ENCODE measurements around the gene VPS13D. TPM values are rescaled to one million over a fixed set of nuclear protein-coding genes. Genes with fewer than 3 reads are reported as not detected.

VPS13D gene
- total and polyA plus RNA-seq, 3 donors from 2014 or later: 51.9 to 125 (median 86.8) TPM

DNA sequence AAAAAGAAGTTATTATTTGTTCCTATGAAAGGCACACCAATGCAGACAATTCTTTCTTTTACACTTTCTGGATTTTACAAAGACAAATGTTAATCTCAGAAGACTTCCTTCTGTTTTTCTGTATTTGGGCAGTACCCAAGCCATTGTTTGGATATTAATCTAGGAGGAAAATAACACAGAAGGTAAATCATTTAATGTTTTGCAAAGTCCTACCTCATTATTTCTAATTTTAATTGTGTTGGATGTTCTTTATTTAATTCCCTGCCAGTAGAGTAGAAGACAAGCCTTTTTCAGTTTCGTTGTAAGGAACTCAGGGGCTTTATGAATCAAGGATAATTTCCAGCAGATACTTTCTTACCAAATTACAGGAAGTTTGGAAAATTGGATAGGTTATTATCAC is 118.3 kb downstream of the VPS13D start:
- H3K4me1 ChIP-seq: no peaks in the 10 kb centered on the region
- 85 to 88% methylated on average over 1 of the region's 1 CpG for WGBS, 2 donors
- no peaks in the 10 kb centered on the region for H3K36me3 ChIP-seq (ENCODE audit: low read depth, missing control alignments)

DNA sequence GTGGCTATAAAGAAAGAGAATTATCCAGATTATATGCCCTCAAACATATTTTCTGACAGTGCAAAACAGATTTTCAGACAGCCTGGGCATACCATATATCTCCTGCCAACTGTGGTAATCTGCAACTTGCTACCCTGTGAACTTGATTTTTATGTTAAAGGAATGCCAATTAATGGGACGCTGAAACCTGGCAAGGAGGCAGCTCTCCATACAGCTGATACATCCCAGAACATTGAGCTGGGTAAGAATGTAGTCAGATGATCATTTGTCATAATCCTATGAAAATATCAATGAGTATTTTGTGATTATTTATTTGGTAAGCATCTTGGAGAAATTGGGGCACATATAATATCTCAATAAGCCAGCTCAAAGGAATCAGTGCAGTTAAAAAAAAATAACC is 124.2 kb downstream of the VPS13D start:
- DNase-seq: no peak
- H3K36me3 ChIP-seq (ENCODE audit: low read depth, missing control alignments): no peaks in the 10 kb centered on the region
- 87 to 90% methylated on average over 1 of the region's 1 CpG for WGBS, 2 donors
- no peaks in the 10 kb centered on the region for H3K4me1 ChIP-seq
- no peaks in the 10 kb centered on the region for H3K9me3 ChIP-seq
- no peaks in the 10 kb centered on the region for H3K27me3 ChIP-seq
- H3K27ac ChIP-seq: no peak overlapping the region
- TF ChIP-seq CTCF (IDR thresholded peaks at IDR 0.05) (no peak), POLR2A (IDR thresholded peaks at IDR 0.05) (no peak)
- H3K4me3 ChIP-seq: no peak overlapping the region
- intact Hi-C loops (cut with DNase I; ENCODE audit: low total_unique reads): no loop called here

More for the DNA sequence above, 118.3 kb downstream of the VPS13D start:
- H3K27ac ChIP-seq: no peak overlapping the region
- no peak for DNase-seq
- H3K4me3 ChIP-seq: no peak overlapping the region
- TF ChIP-seq POLR2A (IDR thresholded peaks at IDR 0.05): no peak
- TF ChIP-seq CTCF (IDR thresholded peaks at IDR 0.05): no peak
- no peaks in the 10 kb centered on the region for H3K27me3 ChIP-seq
- intact Hi-C loops (cut with DNase I; ENCODE audit: low total_unique reads): no loop called here
- no peaks in the 10 kb centered on the region for H3K9me3 ChIP-seq

DNA sequence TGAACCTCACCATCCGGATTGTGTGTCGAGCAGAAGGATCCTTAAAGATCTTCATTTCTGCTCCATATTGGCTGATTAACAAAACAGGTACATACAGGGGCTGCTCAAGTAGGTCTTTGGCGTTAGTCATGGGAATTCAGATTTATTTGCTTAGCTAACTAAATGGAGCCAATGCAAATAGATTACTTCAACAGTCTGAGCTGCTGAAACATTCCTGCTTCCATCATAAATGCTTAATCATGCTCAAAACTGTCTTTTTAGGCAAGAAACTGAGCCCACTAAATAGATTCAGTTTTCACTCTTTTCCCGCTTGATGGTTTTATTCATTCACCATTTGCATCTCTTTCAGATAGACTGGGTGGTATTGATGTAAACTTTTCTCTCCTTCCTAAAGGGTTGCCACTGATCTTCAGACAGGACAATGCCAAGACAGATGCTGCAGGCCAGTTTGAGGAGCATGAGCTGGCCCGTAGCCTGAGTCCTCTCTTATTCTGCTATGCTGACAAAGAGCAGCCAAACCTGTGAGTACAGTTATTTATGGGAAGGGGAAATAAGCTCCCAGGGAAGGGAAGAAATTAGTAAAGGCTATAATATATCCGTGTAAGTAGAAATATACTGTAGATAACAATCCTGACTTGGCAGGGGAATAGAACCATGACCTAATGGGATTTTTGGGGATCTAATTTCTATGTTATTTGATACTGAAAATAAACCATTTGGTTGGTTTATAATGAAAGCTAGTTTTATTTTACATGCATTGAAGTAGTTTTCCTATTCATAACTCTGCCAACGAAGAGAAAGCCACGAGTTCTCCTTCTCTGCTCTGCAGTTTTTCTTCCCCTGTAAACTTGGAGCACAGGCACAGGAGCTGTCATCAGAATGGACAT is 126.4 kb downstream of the VPS13D start:
- no peaks in the 10 kb centered on the region for H3K27me3 ChIP-seq
- H3K4me1 ChIP-seq: no peaks in the 10 kb centered on the region
- DNase-seq: no peak
- intact Hi-C loops (cut with DNase I; ENCODE audit: low total_unique reads): no loop called here
- no peak overlapping the region for H3K27ac ChIP-seq
- 83% methylated on average over 8 of the region's 8 CpGs for WGBS, 2 donors
- H3K36me3 ChIP-seq (ENCODE audit: low read depth, missing control alignments): no peaks in the 10 kb centered on the region
- TF ChIP-seq CTCF (IDR thresholded peaks at IDR 0.05) (no peak), POLR2A (IDR thresholded peaks at IDR 0.05) (no peak)
- H3K4me3 ChIP-seq: no peak overlapping the region
- H3K9me3 ChIP-seq: no peaks in the 10 kb centered on the region

DNA sequence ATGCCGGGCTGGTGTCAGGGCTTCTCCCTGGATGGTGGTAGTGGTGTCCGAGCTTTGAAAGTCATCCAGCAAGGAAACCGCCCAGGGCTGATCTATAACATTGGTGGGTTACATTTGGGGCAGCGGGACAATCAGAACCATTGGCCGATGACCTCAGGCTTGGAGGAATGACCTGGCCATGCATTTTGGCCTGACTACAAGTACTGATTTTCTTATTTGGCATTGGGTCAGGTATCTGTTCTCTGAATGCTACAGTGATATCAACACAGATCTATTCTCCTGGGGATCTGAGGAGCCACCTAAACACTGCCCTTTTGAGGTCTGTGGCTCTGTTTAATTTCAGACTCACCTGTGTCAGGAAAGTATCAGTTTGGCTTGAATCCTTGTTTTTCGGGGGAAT is 128.7 kb downstream of the VPS13D start:
- H3K27ac ChIP-seq: no peak overlapping the region
- H3K36me3 ChIP-seq (ENCODE audit: low read depth, missing control alignments): no peaks in the 10 kb centered on the region
- no peak overlapping the region for H3K4me3 ChIP-seq
- TF ChIP-seq POLR2A (IDR thresholded peaks at IDR 0.05) (no peak), CTCF (IDR thresholded peaks at IDR 0.05) (no peak)
- 90 to 93% methylated on average over 6 of the region's 6 CpGs for WGBS, 2 donors
- no peaks in the 10 kb centered on the region for H3K4me1 ChIP-seq
- H3K9me3 ChIP-seq: no peaks in the 10 kb centered on the region
- no peaks in the 10 kb centered on the region for H3K27me3 ChIP-seq
- intact Hi-C loops (cut with DNase I; ENCODE audit: low total_unique reads): no loop called here
- DNase-seq: no peak

Measured in testis (tissue), 3 donors.